HepG2 (cell line): Measurements from ENCODE around the gene CTNNA2. TPM values are rescaled to one million over a fixed set of nuclear protein-coding genes. Genes with fewer than 3 reads are reported as not detected.

Source experiments
- ATAC-seq: fragments of 200-7000 bp; cut with Tn5 transposase; 3 replicates; pipeline ENCODE4 v1.9.1; 2020; ENCODE audit warnings: mild to moderate bottlenecking, moderate library complexity
- BruUV-seq: library from RNA; stranded (reverse); fragments of 400-500 nt; replicated peaks from 2 replicates; lab custom pipeline; 2021; lab: Mats Ljungman, UMichigan
- CTCF ChIA-PET: fragments of 300-600 bp; formaldehyde crosslinking; extraction: SDS; loops from one replicate; lab custom pipeline; 2021; ENCODE audit warnings: low total read pairs, inconsistent platforms, low intra/inter-chr PET ratio; lab: Yijun Ruan, JAX
- POLR2A ChIA-PET: fragments of 350-600 bp; sonication (Branson Sonifier 250); formaldehyde crosslinking; loops from one replicate; lab custom pipeline; 2020; ENCODE audit warnings: antibody characterized with exemption, inconsistent platforms; lab: Yijun Ruan, JAX
- DNase-seq: peaks from one replicate; pipeline ENCODE4 v3.0.0-alpha.2; 2015; ENCODE audit warnings: low spot score
- FAIRE-seq: peaks from 3 replicates; lab custom pipeline; 2011; peaks lifted over from hg19 to GRCh38; lab: Jason Lieb, UNC
- H2AFZ ChIP-seq: one replicate; pipeline ENCODE4 v1.6.1; 2011; ENCODE audit warnings: low read length, inconsistent platforms
- H3K27ac ChIP-seq: fragments of 300-600 bp; 3 replicates; pipeline ENCODE4 v1.8.0; 2011; ENCODE audit warnings: mixed run types, mild to moderate bottlenecking, mixed read lengths, low read length, inconsistent platforms; ENCODE audit not compliant: insufficient read depth; ENCODE audit errors: extremely low read length
- H3K27me3 ChIP-seq, 2 experiments: fragments of 200-600 bp in 1 of 2; 2 replicates in 1 of 2; 3 replicates in 1 of 2; pipeline versions ENCODE4 v1.6.0 to v1.8.0; 2011; ENCODE audit warnings: low read length in 2 of 2, mild to moderate bottlenecking in 2 of 2, moderate library complexity in 2 of 2, inconsistent platforms in 1 of 2; ENCODE audit not compliant: insufficient read depth in 2 of 2, control insufficient read depth in 1 of 2
- H3K36me3 ChIP-seq, 2 experiments: fragments of 200-600 bp in 1 of 2; replicated peaks in 1 of 2; 2 replicates in 1 of 2; 3 replicates in 1 of 2; pipeline versions ENCODE4 v1.5.1 to v1.8.0; 2011; ENCODE audit warnings: low read length in 2 of 2, inconsistent platforms in 1 of 2; ENCODE audit not compliant: insufficient read depth in 2 of 2, control insufficient read depth in 1 of 2
- H3K4me1 ChIP-seq: 2 replicates; pipeline ENCODE4 v1.5.1; 2012; ENCODE audit warnings: low read length, inconsistent platforms; ENCODE audit not compliant: insufficient read depth
- H3K4me2 ChIP-seq: 2 replicates; pipeline ENCODE4 v1.6.0; 2011; ENCODE audit warnings: low read depth, low read length, inconsistent platforms
- H3K4me3 ChIP-seq, 3 experiments: fragments of 200-600 bp in 1 of 3; sonication (generic), shearing (Covaris generic) in 1 of 3; replicated peaks in 1 of 3; 2 replicates each; pipeline ENCODE4 v1.5.1; 2011 to 2016; ENCODE audit warnings: low read length in 3 of 3, inconsistent platforms in 2 of 3, low read depth in 2 of 3, mild to moderate bottlenecking in 2 of 3, control low read depth in 1 of 3, mixed read lengths in 1 of 3; ENCODE audit not compliant: insufficient read depth in 1 of 3
- H3K79me2 ChIP-seq: one replicate; pipeline ENCODE4 v1.6.1; 2011; ENCODE audit warnings: low read length, inconsistent platforms; ENCODE audit not compliant: insufficient read depth
- H3K9ac ChIP-seq: 2 replicates; pipeline ENCODE4 v1.6.0; 2011; ENCODE audit warnings: mild to moderate bottlenecking, low read depth, low read length, inconsistent platforms; ENCODE audit not compliant: insufficient read depth
- H3K9me3 ChIP-seq: 2 replicates; pipeline ENCODE4 v1.5.1; 2012; ENCODE audit warnings: mild to moderate bottlenecking, low read length
- H4K20me1 ChIP-seq: 2 replicates; pipeline ENCODE4 v1.6.0; 2011; ENCODE audit warnings: inconsistent platforms, mild to moderate bottlenecking, low read length, moderate library complexity; ENCODE audit not compliant: insufficient read depth
- ATM ChIP-seq: fragments of 450-650 bp; IDR thresholded peaks from 2 replicates; pipeline ENCODE4 v1.7.1; 2017; ENCODE audit warnings: mild to moderate bottlenecking, borderline replicate concordance
- KDM5B ChIP-seq: sonication (generic); formaldehyde crosslinking; IDR thresholded peaks from 2 replicates; pipeline ENCODE4 v1.4.0; 2020; ENCODE audit warnings: missing genetic modification reagents, mild to moderate bottlenecking, borderline replicate concordance
- KLF13 ChIP-seq: sonication (generic); formaldehyde crosslinking; IDR thresholded peaks from 2 replicates; pipeline ENCODE4 v1.4.0; 2020; ENCODE audit warnings: mild to moderate bottlenecking, missing genetic modification reagents
- MEIS1 ChIP-seq: sonication (generic); formaldehyde crosslinking; IDR thresholded peaks from 2 replicates; pipeline ENCODE4 v1.9.0; 2021; ENCODE audit warnings: mild to moderate bottlenecking, missing genetic modification reagents, moderate library complexity, borderline replicate concordance
- SMAD1 ChIP-seq: sonication (generic); formaldehyde crosslinking; IDR thresholded peaks from 2 replicates; pipeline ENCODE4 v1.4.0; 2020; ENCODE audit warnings: missing genetic modification reagents, low read depth, mild to moderate bottlenecking, borderline replicate concordance
- ZNF530 ChIP-seq: sonication (generic); formaldehyde crosslinking; IDR thresholded peaks from 2 replicates; pipeline ENCODE4 v1.5.0; 2020; ENCODE audit warnings: low read depth, mild to moderate bottlenecking, missing genetic modification reagents
- ZNF550 ChIP-seq: sonication (generic); formaldehyde crosslinking; IDR thresholded peaks from 2 replicates; pipeline ENCODE4 v1.4.0; 2020; ENCODE audit warnings: mild to moderate bottlenecking, missing genetic modification reagents, borderline replicate concordance
- ZNF766 ChIP-seq: sonication (generic); formaldehyde crosslinking; IDR thresholded peaks from 2 replicates; pipeline ENCODE4 v1.5.0; 2020; ENCODE audit warnings: missing genetic modification reagents, borderline replicate concordance
- WGBS: methylation state at CpG from one replicate; pipeline ENCODE4 v1.1.6; 2017; ENCODE audit warnings: low lambda C conversion rate; 5-methylcytosine and 5-hydroxymethylcytosine counted together
- in situ Hi-C: cut with HindIII; loops from 2 replicates; pipeline ENCODE4 v1.10.0; 2017; ENCODE audit warnings: low pct_unique_long_range_greater_than_20kb; ENCODE audit not compliant: extremely low pct_ligation_motif_present
- intact Hi-C: fragments of 100-400 bp; cut with micrococcal nuclease; formaldehyde crosslinking; loops from one replicate; pipeline ENCODE4 v1.10.0; 2022; ENCODE audit not compliant: unreplicated experiment
- polyA plus RNA-seq, 8 experiments: library from polyadenylated mRNA; depleted of rRNA in 3 of 8; stranded (reverse) in 7 of 8; unstranded in 1 of 8; fragments of >200 nt; fragmentation: Illumina TruSeq in 4 of 8; extraction: Trizol in 4 of 8; gene quantifications; 2 replicates each; pipeline versions ENCODE4 v1.2.1 to v1.2.3, GENCODE V29; 2011 to 2016; ENCODE audit warnings: low read depth in 4 of 8, missing spikeins in 1 of 8, mixed read lengths in 1 of 8; ENCODE audit not compliant: insufficient read depth in 1 of 8
- total RNA-seq, 5 experiments: library from RNA; depleted of rRNA; stranded (reverse); fragments of >200 nt; fragmentation: Illumina TruSeq; extraction: Trizol; gene quantifications; 2 replicates each; pipeline ENCODE4 v1.2.3, GENCODE V29; 2016; ENCODE audit warnings: low read depth in 1 of 5
- TF ChIP-seq, protein P1 (sequence below): sonication (generic); formaldehyde crosslinking; IDR thresholded peaks from 2 replicates; pipeline ENCODE4 v1.4.0; 2020; ENCODE audit warnings: low read depth, mild to moderate bottlenecking, missing genetic modification reagents
- TF ChIP-seq, protein P2 (sequence below): sonication (generic); formaldehyde crosslinking; IDR thresholded peaks from 2 replicates; pipeline ENCODE4 v1.4.0; 2020; ENCODE audit warnings: missing genetic modification reagents

Gene CTNNA2
- total and polyA plus RNA-seq, 2 of the 13 experiments (the other 11 are each of a cell fraction or from before 2014, with no cell fraction given): not detected

DNA sequence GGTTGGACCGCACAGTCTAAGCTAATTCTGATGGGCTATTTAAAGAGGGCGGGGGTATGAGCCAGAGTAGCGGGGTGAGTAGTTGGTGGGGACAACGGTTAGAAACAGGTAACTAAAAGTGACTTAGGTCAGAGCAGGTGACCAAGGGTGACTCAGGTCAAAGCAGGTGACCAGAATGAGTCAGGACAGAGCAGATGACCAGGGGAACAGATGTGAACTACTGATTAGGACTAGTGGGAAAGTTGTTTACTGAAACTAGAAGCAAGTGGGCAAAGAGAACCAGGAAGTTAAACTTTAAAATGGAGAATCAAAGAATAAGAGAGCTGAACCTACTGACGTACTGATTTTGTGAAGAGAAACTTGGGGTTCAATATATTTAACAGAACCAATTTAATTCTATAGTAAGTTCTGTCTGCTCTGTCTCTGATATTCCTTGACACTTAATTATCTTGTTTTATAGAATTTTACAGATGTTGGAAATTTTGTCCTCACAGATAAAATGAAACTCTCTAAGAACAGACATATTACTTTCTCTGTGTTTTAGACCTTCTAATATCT lies 799.5 kb downstream of the CTNNA2 start:
- H3K9ac ChIP-seq: no peak overlapping the region
- no peak overlapping the region for H3K27ac ChIP-seq
- no peaks in the 10 kb centered on the region for H3K27me3 ChIP-seq
- H2AFZ ChIP-seq: no peak overlapping the region
- H3K79me2 ChIP-seq: no peaks in the 10 kb centered on the region
- ChIA-PET POLR2A (no interaction called here), CTCF (no interaction called here)
- no TSS peak for BruUV-seq
- WGBS: 29% methylated on average over 5 of the region's 5 CpGs
- FAIRE-seq (no peak), ATAC-seq (no peak), DNase-seq (no peak)
- no peaks in the 10 kb centered on the region for H4K20me1 ChIP-seq
- intact Hi-C loops (no loop called here), in situ Hi-C loops (no loop called here)
- no peaks in the 10 kb centered on the region for H3K4me1 ChIP-seq
- H3K9me3 ChIP-seq: 0 out of 2 replicates have a peak, but pooled peaks cover 5% of the 10 kb centered on the region
- no peak overlapping the region for H3K4me3 ChIP-seq
- no peaks in the 10 kb centered on the region for H3K36me3 ChIP-seq
- no peak for TF ChIP-seq SMAD1 (CRISPR knock-in tag)
- no peak for TF ChIP-seq ZNF530
- TF ChIP-seq ZNF766 (CRISPR knock-in tag): no peak
- TF ChIP-seq, protein P1, sequence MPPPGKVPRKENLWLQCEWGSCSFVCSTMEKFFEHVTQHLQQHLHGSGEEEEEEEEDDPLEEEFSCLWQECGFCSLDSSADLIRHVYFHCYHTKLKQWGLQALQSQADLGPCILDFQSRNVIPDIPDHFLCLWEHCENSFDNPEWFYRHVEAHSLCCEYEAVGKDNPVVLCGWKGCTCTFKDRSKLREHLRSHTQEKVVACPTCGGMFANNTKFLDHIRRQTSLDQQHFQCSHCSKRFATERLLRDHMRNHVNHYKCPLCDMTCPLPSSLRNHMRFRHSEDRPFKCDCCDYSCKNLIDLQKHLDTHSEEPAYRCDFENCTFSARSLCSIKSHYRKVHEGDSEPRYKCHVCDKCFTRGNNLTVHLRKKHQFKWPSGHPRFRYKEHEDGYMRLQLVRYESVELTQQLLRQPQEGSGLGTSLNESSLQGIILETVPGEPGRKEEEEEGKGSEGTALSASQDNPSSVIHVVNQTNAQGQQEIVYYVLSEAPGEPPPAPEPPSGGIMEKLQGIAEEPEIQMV: no peak
- TF ChIP-seq, protein P2, sequence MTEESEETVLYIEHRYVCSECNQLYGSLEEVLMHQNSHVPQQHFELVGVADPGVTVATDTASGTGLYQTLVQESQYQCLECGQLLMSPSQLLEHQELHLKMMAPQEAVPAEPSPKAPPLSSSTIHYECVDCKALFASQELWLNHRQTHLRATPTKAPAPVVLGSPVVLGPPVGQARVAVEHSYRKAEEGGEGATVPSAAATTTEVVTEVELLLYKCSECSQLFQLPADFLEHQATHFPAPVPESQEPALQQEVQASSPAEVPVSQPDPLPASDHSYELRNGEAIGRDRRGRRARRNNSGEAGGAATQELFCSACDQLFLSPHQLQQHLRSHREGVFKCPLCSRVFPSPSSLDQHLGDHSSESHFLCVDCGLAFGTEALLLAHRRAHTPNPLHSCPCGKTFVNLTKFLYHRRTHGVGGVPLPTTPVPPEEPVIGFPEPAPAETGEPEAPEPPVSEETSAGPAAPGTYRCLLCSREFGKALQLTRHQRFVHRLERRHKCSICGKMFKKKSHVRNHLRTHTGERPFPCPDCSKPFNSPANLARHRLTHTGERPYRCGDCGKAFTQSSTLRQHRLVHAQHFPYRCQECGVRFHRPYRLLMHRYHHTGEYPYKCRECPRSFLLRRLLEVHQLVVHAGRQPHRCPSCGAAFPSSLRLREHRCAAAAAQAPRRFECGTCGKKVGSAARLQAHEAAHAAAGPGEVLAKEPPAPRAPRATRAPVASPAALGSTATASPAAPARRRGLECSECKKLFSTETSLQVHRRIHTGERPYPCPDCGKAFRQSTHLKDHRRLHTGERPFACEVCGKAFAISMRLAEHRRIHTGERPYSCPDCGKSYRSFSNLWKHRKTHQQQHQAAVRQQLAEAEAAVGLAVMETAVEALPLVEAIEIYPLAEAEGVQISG: no peak
- TF ChIP-seq ZNF550 (CRISPR knock-in tag): no peak
- no peak for TF ChIP-seq KLF13
- no peak for TF ChIP-seq KDM5B
- TF ChIP-seq ATM: no peak
- TF ChIP-seq MEIS1 (CRISPR knock-in tag): no peak
- H3K4me2 ChIP-seq: no peak overlapping the region
